ENCODE measurements around the gene KRT222.

KRT222 gene

GRCh38 chr17:40615068-40615840 is 49.7 kb downstream of the KRT222 start:
- DNase-seq (ENCODE audit: low spot score): peak; percentile 59

GRCh38 chr17:40614431-40615067 is 50.4 kb downstream of the KRT222 start:
- DNase-seq (ENCODE audit: low spot score): no peak

DNA sequence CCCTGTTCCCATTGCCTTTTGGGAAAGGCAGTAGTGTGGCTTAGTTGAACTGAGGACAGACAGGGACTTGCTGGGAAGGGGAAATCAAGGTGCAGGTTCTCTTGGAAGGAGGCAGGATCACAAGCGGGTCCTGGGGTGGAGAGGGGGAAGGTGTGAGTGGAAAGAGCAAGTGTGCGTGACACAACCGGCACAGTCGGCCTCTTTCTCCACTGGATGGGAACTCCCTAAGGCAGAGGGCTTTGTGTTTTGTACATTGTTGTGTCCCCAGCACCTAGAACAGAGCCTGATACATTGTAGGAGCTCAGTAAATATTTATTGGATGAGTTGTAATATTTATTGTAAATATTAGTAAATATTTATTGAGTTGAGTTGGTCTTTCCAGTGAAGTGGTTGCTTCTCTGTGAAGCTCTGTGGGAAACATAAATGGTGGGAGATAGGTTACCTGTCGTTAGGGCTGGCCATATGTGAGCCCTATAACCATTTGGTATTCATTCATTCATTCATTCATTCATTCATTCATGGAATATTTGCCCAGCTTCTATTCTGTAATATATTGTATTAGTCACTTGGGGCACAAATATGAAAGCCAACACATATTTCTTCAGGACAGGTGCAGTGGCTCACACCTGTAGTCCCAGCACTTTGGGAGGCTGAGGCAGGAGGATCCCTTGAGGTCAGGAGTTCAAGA is 51.4 kb downstream of the KRT222 start:
- DNase-seq (ENCODE audit: low spot score): no peak

- no peak for DNase-seq (ENCODE audit: low spot score)
These were observed 52.3 kb downstream of the KRT222 start for GRCh38 chr17:40612599-40613244.

DNA sequence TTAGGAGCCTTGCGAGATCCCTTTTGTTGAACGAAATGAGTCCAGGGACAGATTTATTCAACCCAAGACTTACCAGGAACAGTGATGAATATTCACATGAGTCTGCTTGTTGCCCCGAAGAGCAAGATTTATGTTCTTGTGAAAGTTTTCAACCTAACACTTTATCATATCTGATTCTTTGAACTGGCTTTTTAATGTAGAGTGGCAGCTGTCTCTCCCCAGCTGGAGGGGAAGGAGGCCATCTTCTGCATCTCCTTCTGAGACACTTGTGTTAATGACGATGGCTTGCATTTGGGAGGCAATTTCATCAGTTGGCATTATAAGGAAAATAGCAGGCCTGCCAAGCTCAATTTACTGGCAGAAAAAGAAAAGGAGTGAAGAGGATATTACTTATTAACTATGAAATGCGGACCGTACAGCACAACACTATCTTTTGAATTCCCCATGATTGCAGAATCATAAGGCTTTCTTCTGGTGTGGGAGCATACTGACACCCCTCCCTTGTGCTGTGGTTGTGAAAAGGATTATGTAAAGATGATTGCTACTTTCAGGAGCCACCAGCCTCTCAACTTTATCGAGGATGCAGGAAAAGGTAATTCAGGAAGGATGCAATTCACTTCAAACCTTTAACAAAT is 53.0 kb downstream of the KRT222 start:
- DNase-seq (ENCODE audit: low spot score): no peak

- no peak for DNase-seq (ENCODE audit: low spot score)
These were observed 54.6 kb downstream of the KRT222 start for GRCh38 chr17:40610359-40610758.

DNA sequence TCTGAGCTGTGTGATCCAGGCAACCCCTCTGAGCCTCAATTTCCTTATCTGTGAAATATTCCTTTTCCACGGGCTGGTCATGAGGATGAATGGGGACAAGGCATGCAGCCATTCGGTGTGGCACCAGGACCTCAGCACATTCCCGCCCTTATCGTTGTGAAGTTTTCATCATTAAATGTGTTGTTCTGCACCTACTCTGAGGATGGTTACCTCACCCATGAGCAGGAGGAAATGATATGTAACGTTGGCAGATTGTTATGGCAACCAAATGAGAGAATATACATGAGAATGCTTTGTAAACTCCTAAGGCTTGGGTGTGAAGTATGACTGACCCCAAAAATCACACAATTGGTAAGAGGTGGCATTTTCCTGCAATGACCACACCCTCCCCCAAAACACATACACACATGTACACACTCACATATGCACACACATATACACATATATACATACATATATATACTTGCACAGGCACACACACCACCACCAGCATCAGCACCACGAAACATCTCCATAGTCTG is 56.9 kb downstream of the KRT222 start:
- DNase-seq (ENCODE audit: low spot score): no peak

DNA sequence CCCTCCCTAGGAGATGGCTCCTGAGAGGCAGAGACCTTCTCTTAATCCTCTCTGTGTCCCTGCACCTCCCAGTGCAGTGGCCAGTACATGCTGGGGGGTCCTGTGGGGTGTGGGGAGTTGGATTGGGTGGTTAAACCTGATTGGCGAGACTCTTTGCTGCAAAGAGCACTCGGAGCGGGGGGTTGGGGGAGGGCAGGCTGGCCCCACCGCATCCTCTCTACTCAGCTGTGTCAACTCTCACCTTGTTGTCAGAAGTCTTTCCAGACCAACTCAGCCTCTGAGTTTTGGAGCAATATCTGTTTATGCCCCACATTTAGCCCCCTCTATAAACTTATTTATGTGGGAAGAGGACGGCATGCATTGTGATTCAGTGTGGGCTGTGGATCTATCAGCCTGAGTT is 57.3 kb downstream of the KRT222 start:
- no peak for DNase-seq (ENCODE audit: low spot score)

- no peak for DNase-seq (ENCODE audit: low spot score)
These were observed 58.2 kb downstream of the KRT222 start for GRCh38 chr17:40606548-40607353.

DNA sequence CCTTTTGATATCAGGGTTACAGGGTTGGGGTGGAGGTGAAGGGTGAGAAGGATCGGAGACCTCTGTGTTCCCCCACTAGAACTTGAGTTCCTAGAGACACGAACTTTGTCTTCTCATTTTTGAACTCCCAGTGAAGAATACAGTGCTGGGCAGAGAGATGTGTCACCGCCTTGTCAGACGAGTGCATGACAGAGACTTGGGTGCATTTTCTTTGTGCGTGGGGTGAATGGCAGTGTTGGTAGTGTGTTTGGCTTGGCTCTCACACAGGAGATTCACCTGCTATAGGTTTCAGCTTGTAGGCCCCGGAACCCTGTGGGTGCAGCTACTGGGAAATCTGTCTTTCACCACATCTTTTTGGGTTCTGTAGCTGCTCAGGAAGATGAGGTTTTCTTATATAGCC is 59.7 kb downstream of the KRT222 start:
- no peak for DNase-seq (ENCODE audit: low spot score)

All from AG20443 (cell line).